Dermis lymphatic vessel endothelial cell (primary cell): ENCODE results near the gene AKIP1. TPM values are rescaled to one million over a fixed set of nuclear protein-coding genes. Genes with fewer than 3 reads are reported as not detected.

Source experiments
- total RNA-seq: library from RNA; depleted of rRNA; stranded (reverse); fragments of >200 nt; gene quantifications from 2 replicates; pipeline ENCODE4 v1.2.1, GENCODE V29; 2014

The AKIP1 gene
- 23.7 and 24.1 TPM in 2 replicates for total RNA-seq

GRCh38 chr11:8911029-8911823 is at the start of gene AKIP1:
AKIP1 (plus strand) TSS chr11:8911189; CDS start chr11:8911450, 261 bp downstream.

GRCh38 chr11:8932564-8933180 is 21.7 kb downstream of the AKIP1 start, which contains the start of gene C11orf16:
C11orf16 (minus strand) TSS chr11:8932947; CDS start chr11:8932308, 639 bp downstream.

GRCh38 chr11:8942518-8943066 is 31.6 kb downstream of the AKIP1 start, which contains the start of gene ASCL3:
ASCL3 (minus strand) TSS chr11:8943016; CDS start chr11:8938161, 4,855 bp downstream.

GRCh38 chr11:8964324-8965320 is 53.6 kb downstream of the AKIP1 start, which contains the start of gene TMEM9B:
TMEM9B (minus strand) TSS chr11:8964442; CDS start chr11:8964313, 129 bp downstream.

Other genes with a start within 250 kb of the AKIP1 start
- gene TRIM66, start 228.5 kb upstream of the AKIP1 start, total RNA-seq, result 3.1 and 8.2 TPM in 2 replicates
- gene RPL27A, start 228.4 kb upstream of the AKIP1 start, total RNA-seq, result 1,367 and 1,602 TPM in 2 replicates
- gene C11orf16, start 21.8 kb downstream of the AKIP1 start, total RNA-seq, result not detected in 2 replicates
- not detected in 2 replicates for gene ASCL3, start 31.8 kb downstream of the AKIP1 start, total RNA-seq
- gene TMEM9B, start 53.3 kb downstream of the AKIP1 start, total RNA-seq, result 38.1 and 40.0 TPM in 2 replicates
- gene NRIP3, start 92.8 kb downstream of the AKIP1 start, total RNA-seq, result 0.34 and 0.54 TPM in 2 replicates
- gene SCUBE2, start 180.4 kb downstream of the AKIP1 start, total RNA-seq, result 1.4 and 3.4 TPM in 2 replicates